ENCODE measurements around the gene RBBP8NL.
"Not testable (repeated sequence)": the region's sequence is repeated elsewhere in the genome, so short reads cannot be mapped to it uniquely, and the experiment has no call there.

Gene RBBP8NL

DNA sequence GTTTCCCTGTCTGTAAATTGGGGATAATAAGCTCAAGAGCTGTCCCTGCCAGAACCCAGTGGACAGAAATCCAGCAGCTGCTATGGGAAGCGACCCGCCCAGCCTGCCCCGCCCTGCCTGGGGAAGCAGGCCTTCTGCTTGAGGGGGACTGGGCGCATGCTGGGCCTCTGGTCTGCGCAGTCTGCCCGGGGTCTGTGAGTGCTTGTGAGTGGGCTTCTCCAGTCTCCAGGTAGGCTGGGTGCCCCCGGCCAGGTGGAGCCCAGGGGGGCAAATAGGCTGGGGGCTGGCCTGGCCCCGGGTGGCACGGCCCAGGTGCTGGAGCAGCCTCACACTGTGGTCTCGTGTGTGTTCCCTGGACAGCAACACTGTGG, 648 bp upstream of the RBBP8NL start:
- Histone ChIP-seq H3K27me3 (replicated peaks; ENCODE audit: insufficient read depth, low read length) (peaks cover 99% of the 10 kb centered on the region), H3K4me2 (ENCODE audit: low read depth, low read length) (no peak overlapping the region)

DNA sequence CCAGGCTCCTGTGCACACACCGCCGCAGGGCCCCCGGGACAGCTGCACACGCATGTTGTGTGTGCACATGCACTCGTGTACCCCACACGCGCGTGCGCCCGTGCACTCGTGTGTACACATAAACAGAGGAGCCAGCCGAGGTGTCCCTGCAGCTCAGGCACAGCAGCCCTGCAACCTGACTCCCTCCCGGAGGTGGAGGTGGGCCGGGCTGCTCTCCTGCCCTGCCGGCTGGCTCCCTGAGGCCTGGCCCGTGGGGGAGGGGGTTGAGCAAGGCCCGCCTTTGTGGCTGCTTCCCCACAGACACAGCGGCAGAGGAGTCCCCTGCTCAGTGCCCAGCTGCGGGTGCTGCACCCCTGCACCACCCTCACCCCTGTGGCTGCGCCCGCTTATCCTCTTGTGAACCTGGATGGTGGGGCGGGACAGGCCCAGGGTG, 624 bp downstream of the RBBP8NL start:
- Histone ChIP-seq H3K79me2 (ENCODE audit: low read length) (no peaks in the 10 kb centered on the region), H4K20me1 (ENCODE audit: insufficient read depth, low read length) (no peaks in the 10 kb centered on the region), H2AFZ (ENCODE audit: low read length) (no peak overlapping the region), H3K4me1 (ENCODE audit: low read length) (no peaks in the 10 kb centered on the region), H3K9ac (ENCODE audit: low read length) (no peak overlapping the region), H3K27me3 (replicated peaks; ENCODE audit: insufficient read depth, low read length) (peaks cover 95% of the 10 kb centered on the region), H3K9me2 (replicated peaks; ENCODE audit: insufficient read depth, low read length) (no peaks in the 10 kb centered on the region), H3K4me2 (ENCODE audit: low read depth, low read length) (no peak overlapping the region), H3F3A (ENCODE audit: insufficient read depth, low read length) (no peaks in the 10 kb centered on the region), H3K36me3 (replicated peaks; ENCODE audit: insufficient read depth, low read length) (no peaks in the 10 kb centered on the region), H3K9me3 (replicated peaks; ENCODE audit: insufficient read depth, low read length) (no peaks in the 10 kb centered on the region), H3K4me3 (ENCODE audit: low read length) (no peak overlapping the region), H3K27ac (ENCODE audit: low read length) (no peak overlapping the region)
- DNase-seq: no peak
- TF ChIP-seq EZH2phosphoT487 (IDR thresholded peaks at IDR 0.05; ENCODE audit: low read length) (no peak), EZH2 (optimal IDR thresholded peaks at IDR 0.05; ENCODE audit: low read depth, low read length) (no peak)

More for the DNA sequence above, 648 bp upstream of the RBBP8NL start:
- no peak for TF ChIP-seq EZH2 (optimal IDR thresholded peaks at IDR 0.05; ENCODE audit: low read depth, low read length)
- no peak for TF ChIP-seq CTCF (IDR thresholded peaks at IDR 0.05; ENCODE audit: low read length)
- TF ChIP-seq EZH2phosphoT487 (IDR thresholded peaks at IDR 0.05; ENCODE audit: low read length): no peak
- DNase-seq: no peak
- Histone ChIP-seq H3F3A (ENCODE audit: insufficient read depth, low read length) (no peaks in the 10 kb centered on the region), H3K27ac (ENCODE audit: low read length) (no peak overlapping the region), H3K4me1 (ENCODE audit: low read length) (no peaks in the 10 kb centered on the region), H3K79me2 (ENCODE audit: low read length) (no peaks in the 10 kb centered on the region), H3K36me3 (replicated peaks; ENCODE audit: insufficient read depth, low read length) (no peaks in the 10 kb centered on the region), H3K9me2 (replicated peaks; ENCODE audit: insufficient read depth, low read length) (no peaks in the 10 kb centered on the region), H4K20me1 (ENCODE audit: insufficient read depth, low read length) (no peaks in the 10 kb centered on the region), H2AFZ (ENCODE audit: low read length) (no peak overlapping the region), H3K4me3 (ENCODE audit: low read length) (no peak overlapping the region), H3K9me3 (replicated peaks; ENCODE audit: insufficient read depth, low read length) (no peaks in the 10 kb centered on the region), H3K9ac (ENCODE audit: low read length) (no peak overlapping the region)

DNA sequence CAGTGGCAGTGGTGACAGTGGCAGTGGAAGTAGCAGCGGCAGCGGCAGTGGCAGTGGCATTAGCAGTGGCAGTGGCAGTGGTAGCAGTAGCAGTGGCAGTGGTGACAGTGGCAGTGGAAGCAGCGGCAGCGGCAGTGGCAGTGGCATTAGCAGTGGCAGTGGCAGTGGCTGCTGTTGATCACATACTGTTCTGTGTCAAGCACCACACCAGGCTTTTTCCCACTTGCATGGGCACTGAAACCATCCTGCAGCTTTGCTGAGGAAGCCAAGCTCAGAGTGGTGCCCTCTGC, 1.3 kb downstream of the RBBP8NL start:
- not testable (repeated sequence) for H3F3A ChIP-seq (ENCODE audit: insufficient read depth, low read length); H3K9ac ChIP-seq (ENCODE audit: low read length); H3K9me2 ChIP-seq (replicated peaks; ENCODE audit: insufficient read depth, low read length); H3K27ac ChIP-seq (ENCODE audit: low read length); DNase-seq; H4K20me1 ChIP-seq (ENCODE audit: insufficient read depth, low read length); H3K9me3 ChIP-seq (replicated peaks; ENCODE audit: insufficient read depth, low read length); H3K79me2 ChIP-seq (ENCODE audit: low read length); H3K4me2 ChIP-seq (ENCODE audit: low read depth, low read length); H3K36me3 ChIP-seq (replicated peaks; ENCODE audit: insufficient read depth, low read length); H3K4me3 ChIP-seq (ENCODE audit: low read length); H2AFZ ChIP-seq (ENCODE audit: low read length); H3K4me1 ChIP-seq (ENCODE audit: low read length)
- peaks cover 95% of the 10 kb centered on the region for H3K27me3 ChIP-seq (replicated peaks; ENCODE audit: insufficient read depth, low read length)

- H2AFZ ChIP-seq (ENCODE audit: low read length): no peak overlapping the region
- H3K79me2 ChIP-seq (ENCODE audit: low read length): no peaks in the 10 kb centered on the region
- peaks cover 95% of the 10 kb centered on the region for H3K27me3 ChIP-seq (replicated peaks; ENCODE audit: insufficient read depth, low read length)
- no peaks in the 10 kb centered on the region for H4K20me1 ChIP-seq (ENCODE audit: insufficient read depth, low read length)
- no peaks in the 10 kb centered on the region for H3K36me3 ChIP-seq (replicated peaks; ENCODE audit: insufficient read depth, low read length)
- no peak for DNase-seq
- no peak overlapping the region for H3K4me2 ChIP-seq (ENCODE audit: low read depth, low read length)
- TF ChIP-seq EZH2 (optimal IDR thresholded peaks at IDR 0.05; ENCODE audit: low read depth, low read length): no peak
- TF ChIP-seq CTCF (IDR thresholded peaks at IDR 0.05; ENCODE audit: low read length): no peak
- TF ChIP-seq EZH2phosphoT487 (IDR thresholded peaks at IDR 0.05; ENCODE audit: low read length): no peak
- H3K4me3 ChIP-seq (ENCODE audit: low read length): no peak overlapping the region
- no peaks in the 10 kb centered on the region for H3K9me2 ChIP-seq (replicated peaks; ENCODE audit: insufficient read depth, low read length)
- H3K9me3 ChIP-seq (replicated peaks; ENCODE audit: insufficient read depth, low read length): no peaks in the 10 kb centered on the region
- no peaks in the 10 kb centered on the region for H3K4me1 ChIP-seq (ENCODE audit: low read length)
- H3K27ac ChIP-seq (ENCODE audit: low read length): no peak overlapping the region
- H3K9ac ChIP-seq (ENCODE audit: low read length): no peak overlapping the region
- H3F3A ChIP-seq (ENCODE audit: insufficient read depth, low read length): no peaks in the 10 kb centered on the region
These were observed 1.9 kb downstream of the RBBP8NL start for GRCh38 chr20:62425281-62426058.
